Prostate gland (tissue), 2 donors: Measurements from ENCODE around the gene CSNK1G1.

Source experiments
- CTCF ChIP-seq, 4 experiments: fragments of 200-600 bp in 2 of 4; fragments of 450-650 bp in 2 of 4; sonication (generic) in 2 of 4; IDR thresholded peaks; 1 replicate in 3 of 4; 2 replicates in 1 of 4; pipeline ENCODE4 v1.5.1; 2016 to 2019; ENCODE audit warnings: antibody characterized with exemption in 4 of 4, mild to moderate bottlenecking in 2 of 4, moderate library complexity in 2 of 4
- POLR2A ChIP-seq: fragments of 450-650 bp; IDR thresholded peaks from one replicate; pipeline ENCODE4 v1.6.1; 2016; ENCODE audit warnings: antibody characterized with exemption, mild to moderate bottlenecking
- POLR2AphosphoS5 ChIP-seq: sonication (generic); formaldehyde crosslinking; IDR thresholded peaks from one replicate; pipeline ENCODE4 v1.6.1; 2017; ENCODE audit warnings: antibody characterized with exemption

GRCh38 chr15:64210371-64210770 lies 145.6 kb downstream of the CSNK1G1 start:
- TF ChIP-seq CTCF (IDR thresholded peaks at IDR 0.05) (no peak), POLR2A (no peak), POLR2AphosphoS5 (no peak)
